Esophagus squamous epithelium (tissue), 4 donors: Measurements from ENCODE around the gene TRAF7.
"Not testable (repeated sequence)": the region's sequence is repeated elsewhere in the genome, so short reads cannot be mapped to it uniquely, and the experiment has no call there.

Experiments
- POLR2A ChIP-seq, 4 donors: fragments of 450-650 bp; IDR thresholded peaks; one replicate each; pipeline ENCODE4 v1.6.1; 2017; ENCODE audit warnings: antibody characterized with exemption in 4 of 4, mild to moderate bottlenecking in 4 of 4, moderate library complexity in 3 of 4
- TF ChIP-seq, protein P1 (sequence below), 6 experiments: fragments of 450-650 bp in 4 of 6; fragments of 200-600 bp in 2 of 6; sonication (generic) in 2 of 6; IDR thresholded peaks; one replicate each; pipeline ENCODE4 v1.5.1; 2016 to 2019; ENCODE audit warnings: antibody characterized with exemption in 6 of 6, mild to moderate bottlenecking in 4 of 6, moderate library complexity in 4 of 6

DNA sequence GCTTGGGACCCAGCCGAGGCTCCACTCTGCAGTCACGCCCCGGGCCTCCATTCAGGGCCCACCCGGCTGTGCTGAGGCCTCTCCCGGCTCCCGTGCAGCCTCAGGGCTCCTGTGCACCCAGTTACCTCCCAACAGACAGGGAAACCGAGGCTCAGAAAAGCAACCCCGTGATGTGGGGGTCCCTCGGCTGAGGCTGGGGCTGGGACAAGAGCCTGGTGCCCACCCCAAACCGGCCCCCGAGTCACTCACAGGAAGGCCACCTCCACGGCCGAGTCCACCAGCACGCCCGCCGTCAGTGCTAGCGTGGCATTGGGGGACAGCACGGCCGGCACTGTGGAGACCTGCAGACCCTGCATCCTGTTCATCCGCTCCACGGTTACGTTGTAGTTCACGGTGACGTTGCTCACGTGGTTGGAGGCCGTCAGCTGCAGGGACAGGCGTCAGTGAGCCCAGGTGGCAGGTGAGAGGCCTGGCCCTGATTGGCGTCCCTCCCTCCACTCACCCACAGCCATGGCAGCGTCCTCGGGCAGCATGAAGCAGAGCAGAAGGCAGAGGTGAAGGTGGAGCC, 43.0 kb upstream of the TRAF7 start:
- TF ChIP-seq, protein P1, sequence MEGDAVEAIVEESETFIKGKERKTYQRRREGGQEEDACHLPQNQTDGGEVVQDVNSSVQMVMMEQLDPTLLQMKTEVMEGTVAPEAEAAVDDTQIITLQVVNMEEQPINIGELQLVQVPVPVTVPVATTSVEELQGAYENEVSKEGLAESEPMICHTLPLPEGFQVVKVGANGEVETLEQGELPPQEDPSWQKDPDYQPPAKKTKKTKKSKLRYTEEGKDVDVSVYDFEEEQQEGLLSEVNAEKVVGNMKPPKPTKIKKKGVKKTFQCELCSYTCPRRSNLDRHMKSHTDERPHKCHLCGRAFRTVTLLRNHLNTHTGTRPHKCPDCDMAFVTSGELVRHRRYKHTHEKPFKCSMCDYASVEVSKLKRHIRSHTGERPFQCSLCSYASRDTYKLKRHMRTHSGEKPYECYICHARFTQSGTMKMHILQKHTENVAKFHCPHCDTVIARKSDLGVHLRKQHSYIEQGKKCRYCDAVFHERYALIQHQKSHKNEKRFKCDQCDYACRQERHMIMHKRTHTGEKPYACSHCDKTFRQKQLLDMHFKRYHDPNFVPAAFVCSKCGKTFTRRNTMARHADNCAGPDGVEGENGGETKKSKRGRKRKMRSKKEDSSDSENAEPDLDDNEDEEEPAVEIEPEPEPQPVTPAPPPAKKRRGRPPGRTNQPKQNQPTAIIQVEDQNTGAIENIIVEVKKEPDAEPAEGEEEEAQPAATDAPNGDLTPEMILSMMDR (IDR thresholded peaks at IDR 0.05): not testable (repeated sequence)
- not testable (repeated sequence) for TF ChIP-seq POLR2A (IDR thresholded peaks at IDR 0.05)
